GM13976 (cell line): ENCODE measurements around the gene TSC22D4.
"Not testable (repeated sequence)": the region's sequence is repeated elsewhere in the genome, so short reads cannot be mapped to it uniquely, and the experiment has no call there.

ENCODE experiments used
- DNase-seq: peaks from one replicate; pipeline ENCODE4 v3.0.0; 2012; ENCODE audit warnings: low spot score
- CTCF ChIP-seq: IDR thresholded peaks from 2 replicates; pipeline ENCODE4 v1.5.1; 2012; ENCODE audit warnings: borderline replicate concordance, mild to moderate bottlenecking; ENCODE audit not compliant: insufficient read depth; ENCODE audit errors: extremely low read depth, missing control alignments, control extremely low read depth
- in situ Hi-C: fragments of 300-500 bp; cut with MboI; formaldehyde crosslinking; loops from one replicate; pipeline ENCODE4 v1.12.0; 2022; ENCODE audit warnings: low sequenced_read_pairs, mixed read lengths, inconsistent platforms; ENCODE audit not compliant: unreplicated experiment

The TSC22D4 gene

DNA sequence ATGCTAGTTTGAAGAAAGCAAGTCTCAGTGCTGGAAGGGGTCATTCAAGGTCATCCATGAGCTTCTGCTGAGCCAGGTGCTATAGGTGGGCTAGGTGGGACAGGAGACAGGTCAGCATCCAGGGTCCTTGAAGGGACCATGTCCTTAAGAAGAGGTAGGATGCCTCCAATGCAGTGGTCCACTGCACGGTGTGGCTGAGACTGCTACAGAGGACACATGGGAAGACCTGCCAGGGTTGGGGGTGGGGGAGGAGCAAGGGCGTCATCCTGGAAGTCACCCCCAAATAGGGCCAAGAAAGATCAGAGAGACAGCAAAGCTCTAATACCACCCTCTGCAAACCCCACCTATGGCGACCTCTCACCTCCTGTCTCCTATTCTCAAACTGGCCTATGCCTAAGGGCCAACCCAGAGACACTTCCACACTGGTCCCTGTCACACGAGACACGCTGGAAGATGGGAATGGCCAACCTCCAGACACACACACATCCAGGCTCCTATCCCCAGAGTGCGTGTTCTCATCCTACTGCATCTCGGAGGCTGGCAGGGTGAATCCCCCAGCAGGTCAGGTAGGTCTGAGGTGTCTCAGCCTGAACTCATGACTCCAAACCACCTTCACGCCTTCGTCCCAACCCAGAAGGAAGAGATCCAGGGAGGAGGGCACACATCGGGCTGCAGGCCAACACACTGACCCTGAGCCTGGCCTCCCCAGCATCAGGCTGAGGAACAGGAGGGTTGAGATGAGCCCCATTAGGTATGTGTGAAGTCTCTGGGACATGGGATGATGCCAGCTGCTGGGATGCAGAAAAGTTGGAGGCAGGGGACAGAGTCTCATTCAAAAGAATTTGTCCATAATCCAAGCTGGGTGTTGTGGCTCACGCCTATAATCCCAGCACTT, 37.1 kb downstream of the TSC22D4 start:
- no peak for DNase-seq
- in situ Hi-C loops = no loop called here
- no peak for TF ChIP-seq CTCF

DNA sequence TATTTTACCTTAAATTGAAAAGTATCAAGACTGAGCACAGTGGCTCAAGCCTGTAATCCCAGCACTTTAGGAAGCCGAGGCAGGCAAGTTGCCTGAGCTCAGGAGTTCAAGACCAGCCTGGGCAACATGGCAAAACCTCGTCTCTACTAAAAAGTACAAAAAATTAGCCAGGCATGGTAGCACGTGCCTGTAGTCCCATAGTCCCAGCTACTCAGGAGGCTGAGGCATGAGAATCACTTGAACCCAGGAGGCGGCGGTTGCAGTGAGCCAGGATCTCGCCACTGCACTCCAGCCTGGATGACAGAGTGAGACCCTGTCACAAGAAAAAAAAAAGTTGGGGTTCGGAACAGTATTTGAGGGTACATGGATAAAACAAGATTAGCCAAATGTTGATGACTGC, 39.8 kb downstream of the TSC22D4 start:
- DNase-seq, in situ Hi-C loops: not testable (repeated sequence)

DNA sequence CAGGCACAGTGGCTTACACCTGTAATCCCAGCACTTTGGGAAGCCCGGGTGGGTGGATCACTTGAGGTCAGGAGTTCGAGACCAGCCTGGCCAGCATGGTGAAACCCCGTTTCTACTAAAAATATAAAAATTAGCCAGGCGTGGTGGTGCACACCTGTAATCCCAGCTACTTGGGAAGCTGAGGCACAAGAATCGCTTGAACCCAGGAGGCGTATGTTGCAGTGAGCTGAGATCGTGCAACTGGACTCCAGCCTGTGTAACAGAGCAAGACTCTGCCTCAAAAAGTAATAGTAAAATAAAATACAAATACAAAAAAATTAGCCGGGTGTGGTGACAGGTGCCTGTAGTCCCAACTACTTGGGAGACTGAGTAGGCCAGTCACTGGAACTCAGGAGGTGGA, 40.3 kb downstream of the TSC22D4 start:
- in situ Hi-C loops, DNase-seq: not testable (repeated sequence)

GRCh38 chr7:100438172-100438571, 40.8 kb downstream of the TSC22D4 start:
- DNase-seq = no peak
- TF ChIP-seq CTCF = no peak
- in situ Hi-C loops = no loop called here

DNA sequence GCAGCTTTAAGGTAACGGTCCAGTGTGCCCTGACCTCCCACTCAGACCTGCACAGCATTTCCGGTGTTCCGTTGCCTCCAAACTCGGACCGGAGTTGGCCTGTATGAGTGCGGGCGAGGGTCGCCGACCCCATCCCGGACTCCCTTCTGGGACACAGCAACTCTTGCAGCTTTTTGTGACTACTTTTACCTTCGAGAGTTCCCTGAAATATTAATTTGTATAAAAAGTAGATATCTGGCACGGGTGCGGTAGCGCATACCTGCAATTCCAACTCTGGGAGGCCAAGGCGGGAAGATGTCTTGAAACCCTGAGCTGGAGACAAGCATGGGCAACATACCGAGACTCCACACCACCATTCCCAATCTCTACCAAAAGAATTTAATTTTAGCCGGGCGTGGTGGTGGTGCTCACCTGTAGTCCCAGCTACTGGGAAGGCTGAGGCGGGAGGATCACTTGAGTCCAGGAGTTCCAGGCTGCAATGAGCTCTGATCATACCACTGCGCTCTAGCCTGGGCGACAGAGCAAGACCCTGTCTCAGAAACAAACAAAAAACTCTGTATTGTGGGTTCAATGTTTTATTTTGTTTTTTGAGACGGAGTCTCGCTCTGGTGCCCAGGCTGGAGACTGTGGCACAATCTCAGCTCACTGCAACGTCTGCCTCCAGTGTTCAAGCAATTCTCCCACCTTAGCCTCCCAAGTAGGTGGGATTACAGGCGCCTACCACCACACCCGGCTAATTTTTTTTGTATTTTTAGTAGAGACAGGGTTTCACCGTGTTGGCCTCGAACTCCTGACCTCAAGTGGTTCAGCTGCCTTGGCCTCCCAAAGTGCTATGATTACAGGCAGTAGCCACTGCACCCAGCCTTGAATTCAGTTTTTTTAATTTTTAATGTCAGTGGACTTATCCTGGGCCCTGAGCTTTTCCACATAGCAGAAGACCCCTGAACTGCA, 41.6 kb downstream of the TSC22D4 start:
- no peak for DNase-seq
- in situ Hi-C loops = no loop called here
- no peak for TF ChIP-seq CTCF

- TF ChIP-seq CTCF = no peak
- DNase-seq = peak; percentile 51
- in situ Hi-C loops = no loop called here
Observed at GRCh38 chr7:100435401-100436304, 43.4 kb downstream of the TSC22D4 start.
